Measurements from ENCODE around the gene PRKRA.
A peak's percentile ranks its signal among the peaks of the same experiment; 100 is the strongest.
"Not testable (repeated sequence)": the region's sequence is repeated elsewhere in the genome, so short reads cannot be mapped to it uniquely, and the experiment has no call there.

Gene PRKRA

DNA sequence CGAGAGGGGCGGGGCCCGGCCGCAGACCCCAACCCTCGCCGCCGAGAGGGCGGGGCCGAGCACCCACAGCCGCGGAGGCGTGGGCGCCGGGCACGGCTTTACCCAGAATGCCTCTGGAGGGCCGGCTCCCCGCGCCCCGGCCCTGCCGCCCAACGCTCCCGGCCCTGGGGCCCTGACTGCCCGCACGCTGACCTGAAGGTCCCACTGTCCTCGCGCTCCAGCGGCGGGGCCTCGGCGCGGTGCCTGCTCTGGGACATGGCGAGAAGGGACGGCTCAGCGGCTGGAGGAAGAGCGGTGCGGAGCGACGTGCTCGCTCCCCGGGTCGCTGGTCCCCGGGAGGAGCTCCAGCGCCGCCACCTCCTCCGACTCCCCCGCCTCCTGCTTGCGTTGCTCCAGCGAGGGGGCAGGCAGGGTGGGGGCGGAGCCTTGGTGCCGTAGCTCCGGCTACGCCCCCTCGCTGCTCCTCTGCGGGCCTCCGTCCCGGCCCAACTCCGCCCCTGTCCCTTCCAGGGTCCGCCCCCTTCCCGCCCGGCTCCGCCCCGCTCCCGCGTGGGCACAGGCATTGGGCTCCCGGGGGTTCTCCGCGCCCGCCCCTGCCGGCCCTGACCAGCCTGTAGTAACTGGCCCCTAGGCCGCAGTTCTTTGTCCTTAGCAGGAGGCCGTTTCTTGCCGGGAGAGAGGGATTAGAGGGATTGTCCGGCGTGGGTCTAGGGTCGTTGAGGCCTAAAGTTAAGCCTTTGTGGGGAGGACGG lies at the start of gene PRKRA, which contains the start of gene PJVK:
Gene PRKRA, minus strand, starts transcription at position 402 of the 752 bp plus-strand sequence. Its CDS starts 145 bp downstream, at position 257.
Gene PJVK, plus strand, starts transcription at position 605 of the 752 bp plus-strand sequence. CDS start 2,032 bp downstream, outside the sequence.
- DNase-seq, result peak; percentile 93

DNA sequence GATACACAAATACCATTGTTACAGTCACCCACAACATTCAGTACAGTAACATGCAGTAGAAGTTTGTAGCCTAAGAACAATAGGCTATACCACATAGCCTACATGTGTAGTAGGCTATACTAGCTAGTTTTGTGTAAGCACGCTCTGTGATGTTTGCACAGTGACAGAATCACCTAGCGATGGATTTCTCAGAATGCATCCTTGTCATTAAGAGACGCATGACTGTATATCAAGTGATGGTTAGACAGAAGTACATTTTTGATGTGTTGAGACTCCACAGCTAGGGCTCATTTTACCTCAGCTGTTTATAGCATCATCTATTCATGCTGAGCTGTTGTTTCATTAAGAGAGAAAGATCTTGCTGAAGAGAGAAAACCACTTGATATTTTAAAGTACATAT lies 48.7 kb upstream of the PRKRA start:
- DNase-seq, result no peak

DNA sequence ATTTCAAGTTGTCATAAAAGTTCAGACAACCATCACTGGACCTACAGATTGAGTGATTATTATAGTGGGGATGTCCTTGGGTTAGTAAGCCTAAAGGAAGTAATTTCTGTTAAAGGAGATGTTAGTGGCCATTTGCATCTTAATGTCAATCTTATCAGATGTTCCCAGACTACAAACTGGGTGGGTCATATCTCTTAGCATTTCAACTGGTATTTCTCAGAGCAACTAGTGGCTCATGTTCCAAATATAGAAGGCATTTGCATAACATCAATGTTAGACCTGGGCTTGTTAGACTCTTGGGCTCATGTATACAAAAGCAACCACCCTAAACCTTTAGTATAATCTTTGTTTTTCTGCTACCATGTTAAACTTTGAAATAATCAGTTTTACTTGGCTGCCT lies 47.2 kb upstream of the PRKRA start:
- peak; percentile 74 for DNase-seq

DNA sequence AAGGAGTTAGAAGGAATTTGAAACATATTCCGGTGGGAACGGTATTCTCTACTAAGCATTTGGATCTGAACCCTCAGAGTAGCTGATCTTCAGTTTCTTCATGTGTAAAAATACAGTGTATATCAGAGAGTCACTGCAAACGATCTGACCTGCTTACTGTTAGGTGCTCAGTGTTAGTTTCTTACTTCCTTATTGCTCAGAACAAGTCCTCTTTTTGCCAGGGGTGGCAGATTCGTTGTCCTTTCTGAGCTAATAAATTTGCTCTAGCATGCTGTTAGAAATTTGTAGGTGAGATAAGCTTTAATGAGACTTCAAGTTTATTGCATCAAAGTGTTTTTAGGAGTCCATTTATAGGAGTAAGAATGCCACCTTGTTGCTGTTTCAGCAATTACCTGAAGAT lies 45.1 kb upstream of the PRKRA start:
- no peak for DNase-seq

DNA sequence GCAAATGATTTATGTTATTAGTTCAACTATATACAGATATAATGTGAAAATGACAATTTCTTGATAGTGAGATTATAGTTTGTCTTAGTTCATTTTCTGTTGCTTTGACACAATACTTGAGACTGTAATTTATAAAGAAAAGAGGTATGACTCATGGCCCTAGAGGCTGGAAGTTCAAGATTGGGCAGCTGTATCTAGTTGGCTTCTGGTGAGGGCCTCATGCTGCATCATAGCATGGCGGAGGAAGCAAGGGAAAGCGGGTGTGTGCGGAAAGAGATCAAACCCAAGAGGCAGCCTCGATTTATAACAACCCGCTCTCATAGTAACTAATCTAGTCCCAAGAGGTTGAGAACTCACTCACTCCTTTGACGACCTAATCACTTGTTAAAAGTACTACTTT lies 40.6 kb upstream of the PRKRA start:
- no peak for DNase-seq

DNA sequence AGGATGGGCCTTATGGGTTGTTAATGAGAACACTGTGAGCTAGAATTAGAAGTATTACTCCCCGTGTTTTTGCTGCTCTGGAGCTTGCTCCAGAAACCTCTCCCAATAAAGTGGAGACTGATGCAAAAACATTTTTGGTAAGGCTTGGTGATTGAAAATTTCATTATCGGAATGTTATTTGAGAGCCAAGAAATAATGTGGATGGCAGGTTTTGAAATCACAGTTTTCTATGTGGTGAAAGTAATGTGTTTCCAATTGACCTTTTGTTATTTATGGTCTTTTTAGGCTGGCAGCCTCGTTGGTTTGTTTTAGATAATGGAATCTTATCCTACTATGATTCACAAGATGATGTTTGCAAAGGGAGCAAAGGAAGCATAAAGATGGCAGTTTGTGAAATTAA lies 34.4 kb upstream of the PRKRA start:
- DNase-seq, result no peak

DNA sequence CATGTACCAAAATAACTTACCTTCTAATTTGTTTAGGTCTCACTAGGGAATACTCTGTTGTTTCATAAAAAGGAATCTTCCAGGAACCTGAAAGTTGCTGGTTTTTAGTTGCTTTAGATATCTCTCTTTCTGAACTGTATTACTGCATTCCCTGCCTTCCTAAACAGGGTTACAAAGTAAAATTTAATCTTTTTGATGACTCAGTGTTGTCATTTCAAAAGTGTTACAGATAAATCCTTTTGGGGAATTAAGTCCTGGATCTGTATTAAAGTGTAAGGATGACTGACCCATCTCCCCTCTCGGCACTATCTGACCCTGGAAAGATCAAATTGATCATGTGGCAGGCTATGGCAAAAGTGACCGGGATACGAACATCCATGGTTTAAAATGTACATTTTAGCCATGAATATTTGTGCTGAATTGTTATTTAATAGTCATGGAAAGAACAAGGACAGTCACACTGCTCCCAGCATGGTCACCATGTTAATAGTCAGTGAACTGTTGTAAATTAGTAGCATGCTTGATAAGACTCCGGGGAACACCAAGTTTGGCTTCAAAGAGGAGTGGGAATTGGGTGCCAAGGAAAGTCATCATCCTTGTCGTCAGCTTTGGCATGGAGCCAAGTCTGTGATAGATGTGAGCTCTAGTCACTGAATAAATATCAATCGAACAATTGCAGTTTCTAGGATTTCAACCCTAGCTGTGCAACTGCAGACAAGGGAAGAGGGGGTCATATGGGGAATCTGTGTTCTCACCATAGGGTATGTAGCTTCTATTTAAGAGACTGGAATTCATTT lies 33.5 kb upstream of the PRKRA start:
- peak; percentile 28 for DNase-seq

DNA sequence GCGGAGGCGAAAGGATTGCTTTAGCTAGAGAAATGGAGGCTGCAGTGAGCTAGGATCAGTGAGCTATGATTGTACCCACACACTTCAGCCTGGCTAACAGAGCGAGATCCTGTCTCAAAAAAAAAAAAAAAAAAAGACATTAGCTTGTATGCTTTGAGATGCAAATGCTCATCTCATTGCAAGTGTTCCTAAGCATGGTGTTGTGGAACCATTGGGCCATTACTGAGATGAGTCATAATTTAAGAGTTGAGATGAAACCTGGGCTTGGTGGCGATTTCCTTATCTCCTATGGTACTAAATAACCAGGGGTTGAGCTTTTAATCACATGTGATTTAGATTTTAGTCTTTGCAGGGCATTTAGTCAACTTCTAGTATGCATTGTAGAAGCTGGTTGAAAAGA lies 31.5 kb upstream of the PRKRA start:
- DNase-seq, result peak; percentile 55

DNA sequence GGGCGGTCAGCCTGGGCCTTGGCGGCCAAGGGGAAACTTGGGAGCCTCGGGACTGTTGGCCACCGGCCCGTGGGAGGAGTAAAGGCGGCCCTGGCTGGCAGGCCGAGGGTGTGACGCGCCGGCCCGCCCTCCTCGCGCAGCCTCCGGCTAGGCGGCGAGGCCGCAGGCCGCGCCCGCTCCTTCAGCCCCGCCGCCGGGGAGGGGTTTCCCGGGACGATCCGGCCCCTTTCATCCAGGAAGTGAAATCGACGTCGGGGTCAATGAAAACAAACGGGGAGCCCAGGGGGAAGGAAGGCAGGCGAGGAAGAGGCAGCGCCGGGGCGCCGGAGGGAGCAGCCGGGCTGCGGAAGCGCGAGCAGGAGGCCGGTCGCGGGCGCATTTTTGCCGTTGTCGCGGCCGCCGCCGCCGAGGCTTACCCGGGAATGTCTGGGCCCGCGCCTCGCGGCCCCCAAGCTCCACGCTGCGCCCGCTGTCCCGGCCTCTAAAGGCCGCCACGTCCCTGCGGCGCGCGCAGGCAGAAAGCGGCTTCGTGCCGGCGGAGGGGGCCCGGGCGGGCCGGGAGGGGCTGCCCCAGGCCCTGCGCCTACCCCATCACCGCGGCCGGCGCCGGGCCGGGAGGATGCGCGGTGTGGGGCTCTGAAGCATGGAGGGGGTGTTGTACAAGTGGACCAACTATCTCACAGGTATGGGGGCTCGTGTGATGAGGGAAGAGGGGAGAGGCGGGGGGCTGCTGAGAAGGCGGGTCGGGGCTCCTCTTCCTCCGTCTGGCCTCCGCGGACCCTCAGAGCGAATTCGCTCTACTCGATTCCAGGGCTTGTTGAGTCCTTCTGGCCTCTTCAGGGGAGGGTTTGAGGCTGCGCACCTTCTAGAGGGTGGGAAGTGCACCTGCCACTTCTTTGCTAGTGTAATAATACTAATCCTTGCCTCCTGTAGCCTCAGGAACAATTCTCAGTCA lies 29.5 kb upstream of the PRKRA start, which contains the start of gene PLEKHA3:
Gene PLEKHA3, plus strand, starts transcription at position 231 of the 955 bp plus-strand sequence. Its CDS starts 413 bp downstream, at position 644.
- DNase-seq, result peak; percentile 93

DNA sequence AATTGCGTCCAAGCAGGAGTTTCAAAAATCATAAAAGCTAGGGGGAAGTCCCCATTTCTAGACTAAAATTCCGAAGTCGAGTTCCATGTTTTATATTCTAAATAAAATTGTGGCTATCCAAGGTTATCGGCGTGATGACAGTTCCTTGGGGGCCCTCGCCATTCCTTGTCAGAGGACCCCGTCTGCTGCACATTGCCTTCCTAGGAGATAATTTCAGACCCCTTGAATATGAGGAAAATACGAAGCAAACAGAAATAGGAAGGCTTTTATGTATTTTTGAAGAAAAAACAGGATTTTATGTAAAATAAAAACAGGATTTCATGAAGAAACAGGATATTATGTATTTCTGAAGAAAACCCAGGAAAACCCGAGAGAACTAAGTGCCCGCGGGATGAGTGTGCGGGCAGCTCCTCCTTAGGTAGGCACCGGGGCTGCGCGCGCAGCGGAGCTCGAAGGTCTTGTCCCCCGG lies 28.8 kb upstream of the PRKRA start:
- no peak for DNase-seq

DNA sequence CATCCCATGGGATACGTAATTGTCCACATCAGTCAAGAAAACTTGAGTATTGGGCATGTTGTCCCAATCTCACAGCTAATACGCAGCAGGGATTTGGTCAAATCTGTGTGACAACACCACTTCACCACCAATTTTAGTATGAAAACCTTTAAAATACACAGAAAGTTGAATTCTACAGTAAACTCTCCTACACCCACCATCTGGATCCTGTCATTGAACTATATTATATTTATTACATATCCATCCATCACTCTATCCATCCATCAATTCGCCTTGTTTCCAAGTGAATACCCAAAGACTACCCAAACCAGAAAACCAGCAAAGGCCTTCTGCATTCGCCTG lies 28.3 kb upstream of the PRKRA start:
- DNase-seq, result no peak

DNA sequence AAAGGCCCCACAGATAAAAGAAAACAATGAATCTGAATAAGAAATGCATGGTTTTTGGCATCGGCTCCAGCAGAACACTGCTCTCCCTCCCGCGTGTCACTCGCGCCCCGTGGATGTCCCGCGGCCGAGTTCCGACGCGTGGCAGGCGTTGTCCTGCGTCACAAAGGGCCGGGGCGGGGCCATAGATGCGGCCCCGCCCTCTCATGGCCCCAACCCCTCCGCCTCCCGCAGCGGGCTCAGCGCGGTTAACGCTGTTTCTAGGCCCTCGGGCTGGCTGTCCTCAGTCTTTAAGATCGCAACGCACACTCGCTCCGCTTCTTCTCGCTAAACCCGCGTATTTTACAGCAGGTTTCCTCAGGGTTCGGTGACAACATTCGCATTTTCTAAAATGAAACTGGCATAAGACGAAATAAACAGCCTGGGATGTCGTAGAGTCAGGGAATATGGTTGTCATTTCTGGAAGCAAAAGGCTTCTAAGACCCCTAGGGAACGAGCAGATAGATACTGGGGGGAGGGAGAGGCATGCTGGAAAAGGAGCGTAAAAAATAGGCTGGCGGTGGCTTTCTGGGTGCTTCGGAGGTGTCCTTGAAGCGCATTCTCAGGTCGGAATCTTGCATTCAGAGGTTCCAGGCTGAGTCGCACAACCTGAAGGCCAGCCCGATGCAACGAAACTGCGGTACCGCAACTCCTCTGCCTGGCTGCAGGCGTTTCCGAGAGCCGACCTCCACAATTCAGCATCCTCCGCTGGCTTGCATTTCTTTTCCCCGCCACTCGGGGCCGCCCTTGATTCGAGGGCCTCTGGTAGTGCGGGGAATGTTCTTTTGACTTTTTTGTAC lies 27.7 kb upstream of the PRKRA start, which contains the start of gene FKBP7:
Gene FKBP7, minus strand, starts transcription at position 162 of the 836 bp plus-strand sequence. Its CDS starts 101 bp downstream, at position 61.
- peak; percentile 86 for DNase-seq

DNA sequence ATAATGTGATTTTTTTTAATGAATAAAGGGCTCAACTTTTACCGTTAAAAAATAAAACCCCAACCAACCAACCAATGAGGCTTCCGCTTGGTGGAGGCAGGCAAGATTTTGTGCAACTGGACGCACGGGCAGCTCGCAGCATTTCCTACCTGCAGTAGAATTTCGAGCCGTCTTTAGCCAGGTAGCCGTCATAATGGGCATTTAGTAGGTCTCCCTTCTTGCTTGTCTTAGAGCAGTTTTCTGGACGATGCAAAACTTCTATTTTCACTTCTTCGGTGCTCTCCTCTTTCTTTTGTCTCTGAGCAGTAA lies 27.1 kb upstream of the PRKRA start:
- no peak for DNase-seq

DNA sequence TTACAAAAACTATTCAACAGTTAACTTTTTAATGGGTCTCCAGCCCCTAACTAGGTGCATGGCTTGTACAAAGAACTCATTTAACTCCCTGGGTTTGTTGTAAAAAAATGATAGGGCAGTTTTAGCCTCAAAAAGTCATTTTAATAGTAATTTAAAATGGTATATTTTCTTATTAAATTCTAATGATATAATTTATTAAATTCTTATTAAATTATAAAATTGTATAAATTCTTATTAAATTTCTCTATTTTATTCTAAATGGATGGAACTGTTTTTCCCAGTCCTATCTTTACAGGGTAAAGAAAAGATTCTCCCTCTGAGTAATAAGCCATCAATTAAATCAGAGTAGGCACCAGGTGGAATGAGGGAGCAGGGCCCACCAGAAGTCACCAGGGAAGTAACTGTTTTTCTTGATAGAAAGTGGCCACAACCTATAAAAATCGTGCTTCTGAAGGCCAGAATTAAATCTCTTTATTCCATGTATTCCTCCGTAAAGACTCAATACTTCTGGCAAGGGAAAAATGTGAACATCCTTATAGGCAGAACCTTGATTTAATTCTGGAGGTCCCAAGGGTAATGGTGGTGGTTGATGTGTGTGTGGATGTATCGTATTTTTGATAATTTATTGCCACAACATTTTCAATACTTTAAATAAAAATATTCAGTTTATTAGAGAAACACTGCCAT lies 26.6 kb upstream of the PRKRA start:
- DNase-seq, result no peak

DNA sequence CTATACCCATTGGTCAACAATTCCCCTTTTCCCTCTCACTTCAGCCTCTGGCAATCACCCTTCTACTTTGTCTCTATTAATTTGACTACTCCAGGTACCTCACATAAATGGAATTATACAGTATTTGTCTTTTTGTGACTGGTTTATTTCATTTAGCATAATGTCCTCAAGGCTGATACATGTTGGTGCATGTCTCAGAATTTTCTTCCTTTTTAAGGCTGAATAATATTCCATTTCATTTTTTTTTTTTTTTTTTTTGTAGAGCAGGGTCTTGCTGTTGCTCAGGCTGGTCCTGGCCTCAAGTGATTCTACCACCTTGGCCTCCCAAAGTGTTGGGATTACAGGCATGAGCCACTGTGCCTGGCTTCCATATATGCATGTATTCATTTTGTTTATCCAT lies 25.5 kb upstream of the PRKRA start:
- no peak for DNase-seq

DNA sequence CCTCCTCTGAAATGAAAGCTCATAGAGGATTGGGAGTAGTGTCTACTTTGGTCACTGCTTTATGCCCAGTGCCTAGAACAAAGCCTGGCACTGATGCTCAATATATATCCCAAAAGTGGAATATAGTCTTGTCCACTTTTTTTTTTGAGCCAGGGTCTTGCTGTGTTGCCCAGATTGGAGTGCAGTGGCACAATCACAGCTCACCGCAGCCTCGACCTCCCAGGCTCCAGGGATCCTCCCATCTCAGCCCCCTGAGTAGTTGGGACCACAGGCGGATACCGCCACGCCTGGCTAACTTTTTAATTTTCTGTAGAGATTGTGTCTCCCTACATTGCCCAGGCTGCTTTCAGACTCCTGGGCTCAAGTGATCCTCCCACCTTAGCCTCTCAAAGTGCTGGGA lies 23.6 kb upstream of the PRKRA start:
- DNase-seq, result no peak

DNA sequence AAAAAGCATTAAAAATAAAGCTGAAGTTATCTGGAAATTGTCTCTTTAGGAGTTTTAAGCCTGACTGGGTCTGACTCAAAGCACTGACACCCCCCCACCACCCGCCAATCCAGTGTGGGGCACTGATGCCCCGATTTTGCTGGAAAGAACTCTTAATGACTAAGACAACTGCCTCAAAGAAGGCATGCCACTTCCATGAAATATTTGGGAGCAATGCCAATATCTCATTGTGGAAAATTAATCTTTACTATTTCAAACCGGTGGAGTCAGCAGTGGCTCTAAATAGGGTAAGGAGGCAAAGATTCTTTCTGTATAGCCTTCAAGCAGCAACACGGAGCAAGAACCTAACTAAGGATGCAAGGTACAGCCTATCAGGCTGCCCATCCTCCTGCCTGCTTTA lies 23.0 kb upstream of the PRKRA start:
- no peak for DNase-seq

DNA sequence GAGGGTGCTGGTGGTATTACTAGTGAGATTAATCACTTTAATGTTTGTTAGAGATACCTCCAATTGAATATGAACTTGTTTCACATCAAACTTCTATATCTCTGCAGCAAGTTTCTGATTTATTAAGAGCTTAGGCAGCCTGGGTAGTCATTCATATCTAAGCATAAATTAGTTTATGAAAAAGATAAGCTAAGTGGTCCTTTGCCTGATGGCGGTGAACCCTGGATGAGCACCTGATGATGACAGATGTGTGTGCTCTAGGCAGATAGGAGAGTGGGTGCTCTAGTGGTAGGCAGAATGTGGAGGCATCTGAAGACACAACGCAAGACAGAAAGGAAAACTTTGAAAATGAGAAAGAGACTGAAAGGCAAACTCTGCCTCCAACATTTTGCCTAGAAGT lies 22.4 kb upstream of the PRKRA start:
- peak; percentile 61 for DNase-seq

DNA sequence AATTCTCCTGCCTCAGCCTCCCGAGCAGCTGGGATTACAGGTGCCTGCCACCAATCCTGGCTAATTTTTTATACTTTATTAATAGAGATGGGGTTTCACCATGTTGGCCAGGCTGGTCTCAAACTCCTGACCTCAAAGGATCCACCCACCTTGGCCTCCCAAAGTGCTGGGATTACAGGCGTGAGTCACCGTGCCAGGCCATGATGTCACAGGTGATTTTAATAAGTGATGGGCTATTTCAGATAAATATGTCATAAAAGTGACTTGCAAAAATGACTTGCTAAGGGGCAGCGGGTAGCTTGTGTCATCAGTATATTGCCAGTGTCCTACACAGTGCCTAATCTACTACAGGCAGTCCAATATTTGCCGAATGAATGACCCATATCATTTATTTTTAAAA lies 20.3 kb upstream of the PRKRA start:
- DNase-seq, result not testable (repeated sequence)

DNA sequence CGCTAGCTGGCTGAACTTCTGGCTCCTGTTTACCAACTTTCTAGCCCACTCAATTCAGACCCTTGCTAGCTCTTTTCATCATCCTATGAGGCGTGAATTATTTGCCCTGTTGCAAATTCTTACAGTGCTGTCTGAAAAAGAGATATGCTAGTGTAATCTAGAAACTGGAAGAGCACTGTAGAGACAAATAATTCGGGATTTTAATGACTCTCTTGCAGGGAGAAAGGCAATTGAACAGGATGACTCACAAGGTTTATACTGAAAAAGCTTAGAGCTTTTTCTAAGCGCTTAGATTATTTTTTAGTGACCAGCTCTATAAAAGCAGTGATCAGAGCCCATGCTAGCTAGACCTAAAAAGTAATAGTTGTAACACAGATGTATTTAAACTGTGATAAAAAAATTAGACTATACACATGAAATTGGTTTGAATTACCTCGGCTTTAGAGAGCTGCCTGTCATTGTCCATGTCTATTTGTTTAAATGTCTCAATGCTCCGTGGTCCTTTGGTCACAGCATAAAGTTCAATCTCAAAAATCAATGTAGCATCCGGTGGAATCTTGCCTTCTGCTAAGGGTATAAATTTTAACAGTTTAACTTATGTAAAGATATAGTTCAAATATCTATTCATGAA lies 18.4 kb upstream of the PRKRA start:
- no peak for DNase-seq

DNA sequence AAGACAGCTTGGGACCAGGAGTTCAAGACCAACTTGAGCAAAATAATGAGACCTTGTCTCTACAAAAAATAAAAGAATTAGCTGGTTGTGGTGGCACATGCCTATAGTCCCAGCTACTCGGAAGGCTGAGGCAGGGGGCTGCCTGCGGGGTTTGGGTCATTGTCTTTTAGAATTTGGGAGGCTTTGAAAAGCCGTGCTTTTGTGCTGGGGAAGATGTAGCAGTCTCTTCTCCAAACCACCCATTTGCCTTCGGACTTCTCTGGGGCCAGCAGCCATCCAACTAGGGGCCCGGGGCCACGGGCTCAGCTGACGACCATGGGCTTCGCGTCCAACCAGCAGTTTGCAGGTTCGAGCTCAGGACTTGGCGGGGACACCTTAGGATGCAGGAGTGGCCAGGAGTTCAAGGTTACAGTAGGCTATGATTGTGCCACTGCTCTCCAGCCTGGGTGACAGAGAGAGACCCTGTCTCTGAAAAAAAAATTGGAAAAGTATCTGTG lies 6.5 kb upstream of the PRKRA start:
- DNase-seq, result no peak

Measured in hematopoietic multipotent progenitor cell treated with erythropoietin and hydrocortisone succinate and interleukin-3 and kit ligand, for 8 days (in vitro differentiated cells).